NB4 (cell line): ENCODE results near the gene TIA1.

ENCODE experiments used
- DNase-seq: peaks from one replicate; pipeline ENCODE4 v3.0.0; 2010; ENCODE audit warnings: low read depth
- H3K4me3 ChIP-seq: one replicate; pipeline ENCODE4 v1.5.1; 2011; ENCODE audit warnings: mild to moderate bottlenecking, low read depth, low read length, moderate library complexity
- CTCF ChIP-seq: IDR thresholded peaks from one replicate; pipeline ENCODE4 v1.5.1; 2012; ENCODE audit warnings: low read depth, low read length
- MAX ChIP-seq: IDR thresholded peaks from 2 replicates; pipeline ENCODE4 v1.6.1; 2011; ENCODE audit warnings: low read depth, low read length
- MYC ChIP-seq: IDR thresholded peaks from 2 replicates; pipeline ENCODE4 v1.6.1; 2011; ENCODE audit warnings: low read depth, low read length
- POLR2A ChIP-seq: IDR thresholded peaks from 2 replicates; pipeline ENCODE4 v1.6.1; 2011; ENCODE audit warnings: mild to moderate bottlenecking; ENCODE audit not compliant: insufficient read length; ENCODE audit errors: extremely low read depth

The TIA1 gene

GRCh38 chr2:70202236-70202806, 46.1 kb downstream of the TIA1 start:
- DNase-seq: no peak
- no peak for TF ChIP-seq MAX
- TF ChIP-seq POLR2A: no peak
- no peak overlapping the region for H3K4me3 ChIP-seq

- H3K4me3 ChIP-seq: no peak overlapping the region
- no peak for TF ChIP-seq MYC
- no peak for DNase-seq
Observed at GRCh38 chr2:70201831-70202230, 46.6 kb downstream of the TIA1 start.

- no peak for DNase-seq
- H3K4me3 ChIP-seq: no peak overlapping the region
- TF ChIP-seq MAX (no peak), CTCF (no peak), POLR2A (no peak), MYC (no peak)
Observed at GRCh38 chr2:70201225-70201768, 47.1 kb downstream of the TIA1 start.

- TF ChIP-seq POLR2A (no peak), CTCF (peak; percentile 19)
- no peak overlapping the region for H3K4me3 ChIP-seq
- peak; percentile 34 for DNase-seq
Observed at GRCh38 chr2:70199320-70199864, 49.0 kb downstream of the TIA1 start.

GRCh38 chr2:70192516-70192915, 55.9 kb downstream of the TIA1 start:
- TF ChIP-seq POLR2A: no peak
- no peak for TF ChIP-seq CTCF
- no peak for TF ChIP-seq MYC
- TF ChIP-seq MAX: no peak
- DNase-seq: no peak
- H3K4me3 ChIP-seq: no peak overlapping the region

GRCh38 chr2:70191244-70191735, 57.1 kb downstream of the TIA1 start:
- no peak for DNase-seq
- H3K4me3 ChIP-seq: peak overlapping the region; percentile 91
- no peak for TF ChIP-seq MYC
- no peak for TF ChIP-seq MAX
- TF ChIP-seq CTCF: no peak
- TF ChIP-seq POLR2A: no peak
